GM13977 (cell line): ENCODE results near the gene LAMB3.

Source experiments
- DNase-seq: peaks from one replicate; pipeline ENCODE4 v3.0.0; 2012; ENCODE audit warnings: low spot score
- in situ Hi-C: fragments of 300-500 bp; cut with MboI; formaldehyde crosslinking; loops from one replicate; pipeline ENCODE4 v1.12.0; 2022; ENCODE audit warnings: low sequenced_read_pairs, low pct_unique_long_range_greater_than_20kb, mixed read lengths, inconsistent platforms; ENCODE audit not compliant: unreplicated experiment
- TF ChIP-seq, protein P1 (sequence below): IDR thresholded peaks from 2 replicates; pipeline ENCODE4 v1.5.1; 2012; ENCODE audit warnings: mild to moderate bottlenecking, control low read depth; ENCODE audit not compliant: insufficient read depth; ENCODE audit errors: extremely low read depth, missing control alignments

LAMB3 gene

GRCh38 chr1:209635850-209636249 lies 16.4 kb downstream of the LAMB3 start:
- DNase-seq = no peak
- TF ChIP-seq, protein P1, sequence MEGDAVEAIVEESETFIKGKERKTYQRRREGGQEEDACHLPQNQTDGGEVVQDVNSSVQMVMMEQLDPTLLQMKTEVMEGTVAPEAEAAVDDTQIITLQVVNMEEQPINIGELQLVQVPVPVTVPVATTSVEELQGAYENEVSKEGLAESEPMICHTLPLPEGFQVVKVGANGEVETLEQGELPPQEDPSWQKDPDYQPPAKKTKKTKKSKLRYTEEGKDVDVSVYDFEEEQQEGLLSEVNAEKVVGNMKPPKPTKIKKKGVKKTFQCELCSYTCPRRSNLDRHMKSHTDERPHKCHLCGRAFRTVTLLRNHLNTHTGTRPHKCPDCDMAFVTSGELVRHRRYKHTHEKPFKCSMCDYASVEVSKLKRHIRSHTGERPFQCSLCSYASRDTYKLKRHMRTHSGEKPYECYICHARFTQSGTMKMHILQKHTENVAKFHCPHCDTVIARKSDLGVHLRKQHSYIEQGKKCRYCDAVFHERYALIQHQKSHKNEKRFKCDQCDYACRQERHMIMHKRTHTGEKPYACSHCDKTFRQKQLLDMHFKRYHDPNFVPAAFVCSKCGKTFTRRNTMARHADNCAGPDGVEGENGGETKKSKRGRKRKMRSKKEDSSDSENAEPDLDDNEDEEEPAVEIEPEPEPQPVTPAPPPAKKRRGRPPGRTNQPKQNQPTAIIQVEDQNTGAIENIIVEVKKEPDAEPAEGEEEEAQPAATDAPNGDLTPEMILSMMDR = no peak
- in situ Hi-C loops = no loop called here

DNA sequence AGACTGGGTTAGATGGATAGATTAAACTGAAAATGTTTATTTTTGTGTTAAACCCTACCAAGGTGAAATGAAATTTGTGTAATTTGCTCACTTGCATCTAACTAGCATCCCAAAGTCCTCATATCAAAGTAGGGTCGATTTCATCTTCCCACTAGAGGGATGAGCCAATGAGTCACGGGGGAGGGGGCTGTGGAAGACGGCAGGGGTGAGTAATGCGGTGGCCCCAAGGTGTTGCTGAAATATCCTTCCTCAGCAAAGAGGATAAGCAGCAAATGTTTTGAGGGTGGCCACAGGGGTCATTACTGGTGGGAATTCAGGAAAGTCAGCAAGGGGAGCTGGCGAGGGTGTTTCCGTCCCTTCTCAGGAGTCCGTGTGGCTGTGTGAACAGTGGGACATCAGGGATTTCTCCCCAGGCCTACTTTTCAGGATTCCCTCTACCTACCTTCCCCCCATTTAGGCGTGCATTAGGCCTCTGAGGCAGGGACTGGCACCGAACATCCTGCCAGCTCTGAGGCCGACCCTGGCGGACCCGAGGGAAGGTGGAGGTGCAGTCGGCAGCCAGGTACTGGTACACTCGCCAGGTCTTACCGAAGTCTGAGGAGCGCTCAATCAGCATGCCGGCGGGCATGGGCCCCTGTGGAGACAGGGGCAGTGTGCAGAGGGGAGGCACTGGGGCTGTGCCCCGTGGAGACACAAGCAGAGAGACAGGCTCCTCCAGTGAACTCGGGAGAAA lies 18.1 kb downstream of the LAMB3 start:
- no peak for DNase-seq
- TF ChIP-seq, protein P1 = no peak
- in situ Hi-C loops = no loop called here

DNA sequence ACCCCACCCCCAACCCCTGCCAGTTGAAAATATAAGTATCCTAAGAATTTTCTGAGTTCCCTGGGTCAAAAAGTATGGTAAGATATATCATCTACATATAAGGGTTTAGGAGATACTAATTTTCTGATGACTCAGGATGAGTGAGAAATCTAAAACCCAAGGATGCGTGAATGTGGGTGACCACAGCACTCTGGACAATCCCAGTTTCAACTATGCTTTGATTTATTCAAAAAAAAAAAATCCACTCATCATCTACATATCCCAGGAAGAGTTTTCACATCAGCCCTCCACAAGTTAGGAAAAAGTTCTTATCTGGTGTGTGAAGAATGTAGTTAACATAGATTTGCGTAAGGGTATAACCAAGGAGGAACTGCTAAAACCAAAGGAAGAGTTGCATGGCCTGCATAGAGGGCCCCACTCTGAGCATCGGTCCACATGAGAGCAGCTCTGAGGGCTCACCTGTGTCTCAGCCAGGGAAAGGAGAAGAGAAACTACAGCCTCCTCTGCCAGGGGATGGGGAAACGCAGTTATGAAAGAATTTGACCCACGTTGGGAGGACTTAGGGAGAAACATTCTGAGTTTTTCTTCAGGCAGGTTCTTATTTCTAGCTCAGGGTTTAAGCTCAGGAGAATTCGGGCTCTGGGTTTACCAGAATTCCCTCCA lies 18.8 kb downstream of the LAMB3 start:
- DNase-seq = no peak
- TF ChIP-seq, protein P1 = no peak
- in situ Hi-C loops = no loop called here

GRCh38 chr1:209630383-209631225 lies 21.6 kb downstream of the LAMB3 start:
- TF ChIP-seq, protein P1 = no peak
- DNase-seq = no peak
- in situ Hi-C loops = no loop called here

GRCh38 chr1:209629621-209630382 lies 22.4 kb downstream of the LAMB3 start:
- no peak for DNase-seq
- in situ Hi-C loops = no loop called here
- TF ChIP-seq, protein P1 = no peak
